H1 (cell line): Measurements from ENCODE around the gene FARS2. TPM values are rescaled to one million over a fixed set of nuclear protein-coding genes. Genes with fewer than 3 reads are reported as not detected.

ENCODE experiments used
- CTCF ChIA-PET: fragments of 300-600 bp; sonication (Branson Sonifier 250); formaldehyde crosslinking; loops from one replicate; lab custom pipeline; 2021; ENCODE audit not compliant: partially characterized antibody; lab: Charles Lee
- POLR2A ChIA-PET: fragments of 300-600 bp; sonication (Branson Sonifier 250); formaldehyde crosslinking; loops from one replicate; lab custom pipeline; 2021; ENCODE audit warnings: inconsistent platforms; ENCODE audit not compliant: partially characterized antibody; lab: Charles Lee
- DNase-seq, 2 experiments: peaks; one replicate each; pipeline versions ENCODE4 v3.0.0 to v3.0.0-alpha.2; 2010 to 2022; ENCODE audit warnings: low spot score in 2 of 2, low read depth in 1 of 2, mixed read lengths in 1 of 2
- FAIRE-seq: peaks from 2 replicates; lab custom pipeline; 2011; peaks lifted over from hg19 to GRCh38; lab: Jason Lieb, UNC
- H2AFZ ChIP-seq: 2 replicates; pipeline ENCODE4 v1.8.1; 2012; ENCODE audit warnings: low read length, inconsistent platforms
- H2AK5ac ChIP-seq: 2 replicates; pipeline ENCODE4 v1.6.1; 2013; ENCODE audit warnings: low read depth, low read length
- H2BK120ac ChIP-seq: replicated peaks from 2 replicates; pipeline ENCODE3; 2013; ENCODE audit warnings: low read depth, low read length, inconsistent platforms
- H2BK12ac ChIP-seq: 2 replicates; pipeline ENCODE4 v1.6.1; 2013; ENCODE audit warnings: low read depth, low read length
- H2BK15ac ChIP-seq: 2 replicates; pipeline ENCODE4 v1.6.1; 2013; ENCODE audit warnings: low read length
- H2BK20ac ChIP-seq: 2 replicates; pipeline ENCODE4 v1.6.1; 2013; ENCODE audit warnings: low read length
- H2BK5ac ChIP-seq: 2 replicates; pipeline ENCODE4 v1.6.1; 2013; ENCODE audit warnings: low read depth, low read length
- H3K14ac ChIP-seq: 2 replicates; pipeline ENCODE4 v1.6.1; 2013; ENCODE audit warnings: inconsistent platforms; ENCODE audit not compliant: insufficient read length
- H3K18ac ChIP-seq: 2 replicates; pipeline ENCODE4 v1.6.1; 2013; ENCODE audit warnings: low read length; ENCODE audit errors: extremely low read depth
- H3K23ac ChIP-seq: 2 replicates; pipeline ENCODE4 v1.6.1; 2013; ENCODE audit warnings: inconsistent platforms; ENCODE audit not compliant: insufficient read length
- H3K23me2 ChIP-seq: 2 replicates; pipeline ENCODE4 v1.6.1; 2013; ENCODE audit warnings: low read depth, low read length
- H3K27ac ChIP-seq: 2 replicates; pipeline ENCODE4 v1.6.1; 2011; ENCODE audit warnings: low read depth, low read length, inconsistent platforms
- H3K27me3 ChIP-seq, 4 experiments: replicated peaks in 1 of 4; 1 replicate in 1 of 4; 2 replicates in 3 of 4; pipeline versions ENCODE4 v1.6.1 to v1.8.1; 2011 to 2013; ENCODE audit warnings: low read length in 3 of 4, mild to moderate bottlenecking in 3 of 4, inconsistent platforms in 2 of 4, mixed read lengths in 2 of 4, moderate library complexity in 1 of 4; ENCODE audit not compliant: control insufficient read depth in 3 of 4, insufficient read depth in 3 of 4; ENCODE audit errors: extremely low read depth in 1 of 4
- H3K36me3 ChIP-seq, 4 experiments: 2 replicates each; pipeline versions ENCODE4 v1.6.1 to v1.8.1; 2011 to 2013; ENCODE audit warnings: mild to moderate bottlenecking in 4 of 4, low read length in 3 of 4, moderate library complexity in 2 of 4, control low read depth in 1 of 4, inconsistent platforms in 1 of 4; ENCODE audit not compliant: insufficient read depth in 4 of 4, control insufficient read depth in 2 of 4
- H3K4ac ChIP-seq: replicated peaks from 2 replicates; pipeline ENCODE3; 2013; ENCODE audit warnings: low read length, low read depth, mixed read lengths, inconsistent platforms; ENCODE audit not compliant: insufficient read length
- H3K4me1 ChIP-seq, 4 experiments: replicated peaks in 1 of 4; 1 replicate in 1 of 4; 2 replicates in 3 of 4; pipeline versions ENCODE4 v1.6.1 to v1.8.1; 2011 to 2013; ENCODE audit warnings: low read length in 3 of 4, inconsistent platforms in 2 of 4, mixed read lengths in 1 of 4; ENCODE audit not compliant: insufficient read depth in 4 of 4, control insufficient read depth in 3 of 4
- H3K4me2 ChIP-seq, 2 experiments: 2 replicates each; pipeline versions ENCODE4 v1.6.1 to v1.8.1; 2011 to 2013; ENCODE audit warnings: low read depth in 2 of 2, low read length in 2 of 2, control low read depth in 1 of 2, inconsistent platforms in 1 of 2, mild to moderate bottlenecking in 1 of 2; ENCODE audit not compliant: insufficient read depth in 1 of 2
- H3K4me3 ChIP-seq, 4 experiments: fragments of 200-600, 300-600 bp in 1 of 4; sonication (generic), shearing (Covaris generic), sonication (Bioruptor Twin) in 1 of 4; 2 replicates each; pipeline versions ENCODE4 v1.5.1 to v1.8.1; 2011 to 2016; ENCODE audit warnings: low read length in 4 of 4, low read depth in 3 of 4, control low read depth in 2 of 4, inconsistent platforms in 2 of 4, mild to moderate bottlenecking in 2 of 4, mixed read lengths in 1 of 4, moderate library complexity in 1 of 4; ENCODE audit not compliant: insufficient read depth in 2 of 4; ENCODE audit errors: extremely low read depth in 1 of 4
- H3K56ac ChIP-seq: replicated peaks from 2 replicates; pipeline ENCODE3; 2013; ENCODE audit warnings: low read depth, mild to moderate bottlenecking, mixed read lengths, low read length, inconsistent platforms; ENCODE audit not compliant: insufficient read length
- H3K79me1 ChIP-seq: 2 replicates; pipeline ENCODE4 v1.6.1; 2013; ENCODE audit warnings: low read depth, low read length, control low read depth
- H3K79me2 ChIP-seq, 2 experiments: 2 replicates each; pipeline versions ENCODE4 v1.6.1 to v1.8.1; 2012 to 2013; ENCODE audit warnings: low read length in 2 of 2, mild to moderate bottlenecking in 2 of 2, inconsistent platforms in 1 of 2; ENCODE audit not compliant: insufficient read depth in 2 of 2, control insufficient read depth in 1 of 2
- H3K9ac ChIP-seq, 4 experiments: replicated peaks in 1 of 4; 1 replicate in 1 of 4; 2 replicates in 3 of 4; pipeline versions ENCODE4 v1.6.1 to v1.8.1; 2011 to 2013; ENCODE audit warnings: low read depth in 3 of 4, low read length in 3 of 4, control low read depth in 2 of 4, mild to moderate bottlenecking in 2 of 4, moderate library complexity in 2 of 4, inconsistent platforms in 1 of 4; ENCODE audit errors: extremely low read depth in 1 of 4
- H3K9me3 ChIP-seq, 2 experiments: 2 replicates each; pipeline versions ENCODE4 v1.6.1 to v1.8.1; 2012 to 2013; ENCODE audit warnings: mild to moderate bottlenecking in 2 of 2, moderate library complexity in 2 of 2, control low read depth in 1 of 2, inconsistent platforms in 1 of 2, low read depth in 1 of 2, low read length in 1 of 2, mixed read lengths in 1 of 2; ENCODE audit not compliant: insufficient read depth in 2 of 2
- H4K20me1 ChIP-seq, 2 experiments: replicated peaks in 1 of 2; 2 replicates each; pipeline versions ENCODE3 to v1.8.1; 2011 to 2013; ENCODE audit warnings: inconsistent platforms in 2 of 2, low read length in 2 of 2, mild to moderate bottlenecking in 1 of 2; ENCODE audit not compliant: insufficient read depth in 2 of 2, control insufficient read depth in 1 of 2
- H4K5ac ChIP-seq: 2 replicates; pipeline ENCODE4 v1.6.1; 2013; ENCODE audit warnings: low read length, low read depth, mixed read lengths, inconsistent platforms; ENCODE audit not compliant: insufficient read length
- H4K8ac ChIP-seq: 2 replicates; pipeline ENCODE4 v1.8.0; 2013; ENCODE audit warnings: mild to moderate bottlenecking, moderate library complexity, low read length, inconsistent platforms; ENCODE audit not compliant: insufficient read depth; ENCODE audit errors: extremely low read depth
- H4K91ac ChIP-seq: replicated peaks from 2 replicates; pipeline ENCODE3; 2013; ENCODE audit warnings: low read length, mixed read lengths, inconsistent platforms; ENCODE audit not compliant: insufficient read length
- ASH2L ChIP-seq: fragments of 200-600, 300-600 bp; sonication (generic); IDR thresholded peaks from one replicate; pipeline ENCODE4 v1.7.1; 2017; ENCODE audit warnings: low read length
- BACH1 ChIP-seq: IDR thresholded peaks from 2 replicates; pipeline ENCODE4 v1.6.1; 2012; ENCODE audit warnings: low read length, improper control_type of control experiment
- BRCA1 ChIP-seq: IDR thresholded peaks from 2 replicates; pipeline ENCODE4 v1.6.1; 2012; ENCODE audit warnings: low read depth, low read length, improper control_type of control experiment
- EGR1 ChIP-seq: IDR thresholded peaks from 2 replicates; pipeline ENCODE4 v1.6.1; 2011; ENCODE audit warnings: low read depth, low read length, borderline replicate concordance
- FOSL1 ChIP-seq: IDR thresholded peaks from 2 replicates; pipeline ENCODE4 v1.6.1; 2011; ENCODE audit warnings: mild to moderate bottlenecking, low read depth, low read length, moderate library complexity; ENCODE audit not compliant: insufficient read depth
- JUN ChIP-seq: IDR thresholded peaks from 2 replicates; pipeline ENCODE4 v1.6.1; 2011; ENCODE audit warnings: low read depth, mild to moderate bottlenecking, improper control_type of control experiment, low read length
- KDM5A ChIP-seq: fragments of 200-600 bp; IDR thresholded peaks from 2 replicates; pipeline ENCODE4 v1.7.1; 2012; ENCODE audit warnings: mild to moderate bottlenecking, low read length, inconsistent platforms, mixed read lengths
- NANOG ChIP-seq: IDR thresholded peaks from 2 replicates; pipeline ENCODE4 v1.6.1; 2011; ENCODE audit warnings: low read length, low read depth, mild to moderate bottlenecking, inconsistent platforms; ENCODE audit not compliant: insufficient read depth, poor library complexity, severe bottlenecking
- NRF1 ChIP-seq: IDR thresholded peaks from 2 replicates; pipeline ENCODE4 v1.6.1; 2011; ENCODE audit warnings: mild to moderate bottlenecking, low read depth, low read length, improper control_type of control experiment
- POLR2A ChIP-seq, 2 experiments: IDR thresholded peaks; 1 replicate in 1 of 2; 2 replicates in 1 of 2; pipeline ENCODE4 v1.6.1; 2011; ENCODE audit warnings: low read depth in 2 of 2, low read length in 2 of 2, mild to moderate bottlenecking in 2 of 2; ENCODE audit errors: control extremely low read depth in 1 of 2
- RAD21 ChIP-seq, 2 experiments: IDR thresholded peaks in 1 of 2; conservative IDR thresholded peaks in 1 of 2; 2 replicates each; pipeline ENCODE4 v1.6.1; 2011; ENCODE audit warnings: low read depth in 2 of 2, low read length in 2 of 2, improper control_type of control experiment in 1 of 2, inconsistent platforms in 1 of 2, mild to moderate bottlenecking in 1 of 2, moderate library complexity in 1 of 2
- SP4 ChIP-seq: IDR thresholded peaks from 2 replicates; pipeline ENCODE4 v1.6.1; 2012; ENCODE audit warnings: low read length, inconsistent platforms
- TAF1 ChIP-seq: IDR thresholded peaks from 2 replicates; pipeline ENCODE4 v1.6.1; 2011; ENCODE audit warnings: mild to moderate bottlenecking, low read depth, low read length
- TAF7 ChIP-seq: optimal IDR thresholded peaks from 2 replicates; pipeline ENCODE3; 2011; ENCODE audit warnings: low read depth, mild to moderate bottlenecking, inconsistent platforms, low read length, moderate library complexity, borderline replicate concordance
- TCF12 ChIP-seq: IDR thresholded peaks from 2 replicates; pipeline ENCODE4 v1.6.1; 2011; ENCODE audit warnings: low read depth, mild to moderate bottlenecking, low read length
- TEAD4 ChIP-seq: IDR thresholded peaks from 2 replicates; pipeline ENCODE4 v1.6.1; 2012; ENCODE audit warnings: low read depth, low read length, inconsistent platforms, mixed read lengths
- ZNF274 ChIP-seq: IDR thresholded peaks from 2 replicates; pipeline ENCODE4 v1.7.0; 2012; ENCODE audit warnings: low read length, borderline replicate concordance; ENCODE audit errors: extremely low read depth
- WGBS, 2 experiments: shearing (Covaris generic) in 1 of 2; methylation state at CpG; one replicate each; pipeline versions ENCODE4 v1.1.6 to v1.1.7; 2013 to 2015; ENCODE audit warnings: low lambda C conversion rate in 2 of 2, mixed read lengths in 2 of 2, inconsistent platforms in 1 of 2, low coverage in 1 of 2, missing lambda C conversion rate in 1 of 2; ENCODE audit not compliant: insufficient replicate concordance in 2 of 2, insufficient coverage in 1 of 2, insufficient read length in 1 of 2; ENCODE audit errors: extremely low coverage in 1 of 2, missing lambda C conversion rate in 1 of 2; 5-methylcytosine and 5-hydroxymethylcytosine counted together
- polyA plus RNA-seq, 7 experiments: library from polyadenylated mRNA; depleted of rRNA in 3 of 7; stranded (reverse) in 5 of 7; unstranded in 2 of 7; fragments of >200 nt in 5 of 7; fragments of 200-250 nt in 2 of 7; gene quantifications; 1 replicate in 5 of 7; 2 replicates in 1 of 7; 4 replicates in 1 of 7; pipeline versions ENCODE4 v1.2.1 to v1.2.3, GENCODE V29; 2011 to 2013; ENCODE audit warnings: missing spikeins in 2 of 7, mixed read lengths in 2 of 7
- total RNA-seq: library from RNA; stranded (reverse); fragmentation: NEBNext Ultra II Directional; extraction: Animal tissue kit (Norgen Biotek cat#: 25700); gene quantifications from 2 replicates; pipeline ENCODE4 v1.2.1, GENCODE V29; 2021

FARS2 gene
- total and polyA plus RNA-seq, 2 of the 8 experiments (the other 6 are each of a cell fraction or from before 2014, with no cell fraction given), result 11.7 to 14.4 TPM

DNA sequence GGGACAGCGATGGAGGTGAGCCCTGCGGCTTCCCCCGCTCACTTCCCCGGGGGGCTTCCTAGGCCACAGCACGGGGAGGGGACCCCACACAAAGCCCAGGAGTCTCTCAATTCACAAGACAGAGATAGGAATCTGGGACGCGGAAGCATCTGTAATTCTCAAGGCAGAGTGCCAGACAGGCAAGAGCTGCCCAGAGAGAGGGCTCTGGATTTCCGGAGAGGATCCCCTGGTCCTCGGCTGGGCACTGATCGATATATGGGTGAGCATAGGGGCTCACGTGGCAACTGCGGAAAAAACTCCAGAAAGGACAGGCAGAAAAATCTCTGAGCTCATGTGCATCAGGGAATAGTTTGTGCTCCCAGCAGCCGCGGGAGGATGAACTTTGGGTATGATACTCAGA is 449.2 kb downstream of the FARS2 start:
- Histone ChIP-seq H3K4me2 (no peak overlapping the region), H2AK5ac (no peak overlapping the region), H2AFZ (no peak overlapping the region), H4K8ac (no peak overlapping the region), H4K20me1 (no peaks in the 10 kb centered on the region), H3K27ac (no peak overlapping the region), H4K5ac (no peak overlapping the region), H3K14ac (no peak overlapping the region), H2BK20ac (no peak overlapping the region), H3K36me3 (no peaks in the 10 kb centered on the region), H3K79me2 (no peaks in the 10 kb centered on the region), H3K4me3 (no peak overlapping the region), H2BK120ac (no peak overlapping the region), H3K4ac (no peak overlapping the region), H2BK15ac (no peak overlapping the region), H3K9me3 (no peaks in the 10 kb centered on the region), H4K91ac (no peak overlapping the region), H2BK5ac (no peak overlapping the region), H3K23me2 (no peaks in the 10 kb centered on the region), H3K79me1 (no peaks in the 10 kb centered on the region), H3K23ac (no peak overlapping the region), H2BK12ac (no peak overlapping the region), H3K18ac (no peak overlapping the region), H3K4me1 (peaks cover 2 to 13% (median 8%) of the 10 kb centered on the region in 4 experiments; a peak in 5 of 7 replicates), H3K27me3 (no peaks in the 10 kb centered on the region), H3K56ac (no peak overlapping the region), H3K9ac (no peak overlapping the region)
- 89% methylated on average over 14 of the region's 14 CpGs; no CpG with 5 or more reads in 1 of the 2 experiments for WGBS, 2 experiments
- ChIA-PET CTCF (no interaction called here), POLR2A (no interaction called here)
- DNase-seq, result no peak
- no peak for FAIRE-seq
- TF ChIP-seq JUN (no peak), TAF7 (no peak), EGR1 (no peak), POLR2A (IDR thresholded peaks at IDR 0.05; ENCODE audit: control extremely low read depth in 1 of 2, low read depth in 2 of 2, low read length in 2 of 2) (no peak), KDM5A (no peak), TAF1 (no peak), ASH2L (no peak), FOSL1 (no peak), TCF12 (no peak), NRF1 (no peak), NANOG (no peak), ZNF274 (no peak), SP4 (no peak), BRCA1 (no peak), BACH1 (no peak), TEAD4 (no peak), RAD21 (IDR thresholded peaks at IDR 0.05 in 1 of 2, conservative IDR thresholded peaks at IDR 0.05 in 1 of 2; ENCODE audit: low read depth in 2 of 2, low read length in 2 of 2) (no peak)
